Measurements from ENCODE around the gene KRCC1. TPM values are rescaled to one million over a fixed set of nuclear protein-coding genes. Genes with fewer than 3 reads are reported as not detected.
"Not testable (repeated sequence)": the region's sequence is repeated elsewhere in the genome, so short reads cannot be mapped to it uniquely, and the experiment has no call there.

KRCC1 gene
- total RNA-seq, 3 donors from 2014 or later, result 37.2 to 41.5 (median 40.7) TPM

DNA sequence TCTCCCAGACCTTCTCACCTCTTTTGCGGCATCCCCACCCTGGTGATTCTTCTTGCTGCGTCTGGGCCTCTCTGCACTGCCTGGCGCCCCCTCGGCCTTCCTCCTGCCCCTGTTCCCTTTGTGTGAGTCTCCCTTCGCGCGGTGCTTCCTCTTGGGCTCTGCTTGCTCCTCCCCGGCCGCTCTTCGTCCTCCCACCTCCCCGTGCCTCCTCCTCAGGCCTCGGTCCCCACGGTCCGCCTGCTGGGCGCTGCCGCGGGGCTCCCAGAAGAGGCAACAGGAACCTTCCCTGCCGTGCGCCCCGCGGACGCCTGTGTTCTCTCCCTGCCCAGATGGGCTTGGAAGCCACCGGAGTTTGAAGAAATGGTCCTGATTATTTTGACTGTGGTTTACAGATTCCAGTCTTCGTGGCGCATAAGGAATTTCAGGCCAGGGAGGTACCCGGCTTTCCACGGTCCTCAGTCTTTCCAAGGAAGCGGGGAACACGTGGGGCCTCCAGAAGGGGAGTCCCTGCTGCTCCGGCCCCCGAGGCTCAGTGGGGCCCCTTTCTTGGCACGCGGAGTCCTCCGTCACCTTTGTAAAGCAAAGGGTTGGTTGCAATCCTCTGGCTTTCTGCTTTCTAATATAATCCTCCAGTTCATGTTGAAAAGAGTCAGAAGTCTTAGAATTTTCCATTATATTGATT lies 52.4 kb downstream of the KRCC1 start:
- TF ChIP-seq, protein P1, sequence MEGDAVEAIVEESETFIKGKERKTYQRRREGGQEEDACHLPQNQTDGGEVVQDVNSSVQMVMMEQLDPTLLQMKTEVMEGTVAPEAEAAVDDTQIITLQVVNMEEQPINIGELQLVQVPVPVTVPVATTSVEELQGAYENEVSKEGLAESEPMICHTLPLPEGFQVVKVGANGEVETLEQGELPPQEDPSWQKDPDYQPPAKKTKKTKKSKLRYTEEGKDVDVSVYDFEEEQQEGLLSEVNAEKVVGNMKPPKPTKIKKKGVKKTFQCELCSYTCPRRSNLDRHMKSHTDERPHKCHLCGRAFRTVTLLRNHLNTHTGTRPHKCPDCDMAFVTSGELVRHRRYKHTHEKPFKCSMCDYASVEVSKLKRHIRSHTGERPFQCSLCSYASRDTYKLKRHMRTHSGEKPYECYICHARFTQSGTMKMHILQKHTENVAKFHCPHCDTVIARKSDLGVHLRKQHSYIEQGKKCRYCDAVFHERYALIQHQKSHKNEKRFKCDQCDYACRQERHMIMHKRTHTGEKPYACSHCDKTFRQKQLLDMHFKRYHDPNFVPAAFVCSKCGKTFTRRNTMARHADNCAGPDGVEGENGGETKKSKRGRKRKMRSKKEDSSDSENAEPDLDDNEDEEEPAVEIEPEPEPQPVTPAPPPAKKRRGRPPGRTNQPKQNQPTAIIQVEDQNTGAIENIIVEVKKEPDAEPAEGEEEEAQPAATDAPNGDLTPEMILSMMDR (IDR thresholded peaks at IDR 0.05), result no peak
- no peaks in the 10 kb centered on the region for H3K4me1 ChIP-seq (ENCODE audit: low read depth)
- DNase-seq, result no peak
- H3K9me3 ChIP-seq, result no peaks in the 10 kb centered on the region
- no peak for ATAC-seq
- H3K36me3 ChIP-seq (ENCODE audit: low read depth), result no peaks in the 10 kb centered on the region
- intact Hi-C loops (cut with DNase I, micrococcal nuclease), result no loop called here
- H3K4me3 ChIP-seq, result no peak overlapping the region

- no peak for ATAC-seq
- H3K9me3 ChIP-seq, result no peaks in the 10 kb centered on the region
- intact Hi-C loops (cut with DNase I, micrococcal nuclease), result no loop called here
- no peak overlapping the region for H3K4me3 ChIP-seq
- no peak for DNase-seq
- H3K4me1 ChIP-seq (ENCODE audit: low read depth), result no peaks in the 10 kb centered on the region
- TF ChIP-seq, protein P1 (IDR thresholded peaks at IDR 0.05), result no peak
- H3K36me3 ChIP-seq (ENCODE audit: low read depth), result no peaks in the 10 kb centered on the region
Observed at GRCh38 chr2:88002359-88002707, 53.2 kb downstream of the KRCC1 start.

- intact Hi-C loops (cut with DNase I, micrococcal nuclease); H3K36me3 ChIP-seq (ENCODE audit: low read depth); ATAC-seq: not testable (repeated sequence)
Observed at GRCh38 chr2:88000474-88000873, 55.1 kb downstream of the KRCC1 start.

GRCh38 chr2:87996570-87996969 lies 59.0 kb downstream of the KRCC1 start:
- Histone ChIP-seq H3K36me3 (ENCODE audit: low read depth) (no peaks in the 10 kb centered on the region), H3K4me1 (ENCODE audit: low read depth) (no peaks in the 10 kb centered on the region), H3K9me3 (no peaks in the 10 kb centered on the region), H3K4me3 (no peak overlapping the region)
- intact Hi-C loops (cut with DNase I, micrococcal nuclease), result no loop called here
- TF ChIP-seq, protein P1 (IDR thresholded peaks at IDR 0.05), result no peak
- ATAC-seq (no peak), DNase-seq (no peak)

More at GRCh38 chr2:88000474-88000873, 55.1 kb downstream of the KRCC1 start:
- not testable (repeated sequence) for H3K4me3 ChIP-seq; H3K9me3 ChIP-seq; DNase-seq; H3K4me1 ChIP-seq (ENCODE audit: low read depth)

DNA sequence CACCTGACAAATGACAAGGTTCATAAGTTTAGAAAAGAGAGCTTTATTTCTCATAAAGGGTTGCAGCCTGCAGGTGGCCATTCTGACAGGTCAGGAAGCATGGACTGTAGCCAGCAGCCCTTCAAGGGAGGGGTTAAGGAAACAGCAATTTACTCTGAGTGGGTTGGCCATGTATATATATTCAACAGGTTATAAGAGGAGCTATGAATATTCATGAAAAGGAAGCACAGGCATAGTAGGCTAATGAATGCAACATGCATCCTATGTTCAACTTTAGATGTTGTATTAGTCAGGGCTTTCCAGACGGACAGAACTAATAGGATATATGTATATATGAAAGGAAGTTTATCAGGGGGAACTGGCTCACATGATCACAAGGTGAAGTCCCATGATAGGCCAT lies 59.8 kb downstream of the KRCC1 start:
- intact Hi-C loops (cut with DNase I, micrococcal nuclease), result no loop called here
- ATAC-seq, result no peak

DNA sequence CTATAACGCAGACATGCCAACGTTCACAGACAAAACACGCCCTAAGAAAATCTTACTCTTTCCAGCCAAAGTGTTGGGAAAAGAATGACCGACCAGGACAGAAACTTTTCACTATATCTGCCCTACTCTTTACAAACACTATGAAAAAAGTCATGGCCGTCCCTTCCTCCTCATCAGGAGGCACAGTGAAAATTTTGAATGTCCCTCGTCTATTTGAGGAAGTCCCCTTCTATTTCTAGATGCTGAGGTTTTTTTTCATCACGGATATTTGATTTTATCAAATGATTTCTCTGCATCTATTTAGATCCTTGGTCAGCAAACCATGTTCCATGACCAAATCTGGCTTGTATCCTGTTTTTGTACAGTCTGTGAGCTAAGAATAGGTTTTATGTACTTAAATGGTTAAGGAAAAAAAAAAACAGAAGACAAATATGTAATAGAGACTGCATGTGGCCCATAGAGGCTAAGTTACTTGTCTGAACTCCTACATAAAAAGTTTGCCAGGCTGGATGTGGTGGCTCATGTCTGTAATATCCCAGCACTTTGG lies 61.2 kb downstream of the KRCC1 start:
- ATAC-seq; intact Hi-C loops (cut with DNase I, micrococcal nuclease); H3K9me3 ChIP-seq: not testable (repeated sequence)

More for the DNA sequence above, 59.8 kb downstream of the KRCC1 start:
- H3K4me1 ChIP-seq (ENCODE audit: low read depth), result no peaks in the 10 kb centered on the region
- DNase-seq, result no peak
- no peaks in the 10 kb centered on the region for H3K36me3 ChIP-seq (ENCODE audit: low read depth)
- H3K9me3 ChIP-seq, result no peaks in the 10 kb centered on the region
- H3K4me3 ChIP-seq, result no peak overlapping the region
- TF ChIP-seq, protein P1 (IDR thresholded peaks at IDR 0.05), result no peak

GRCh38 chr2:87992569-87992968 lies 63.0 kb downstream of the KRCC1 start:
- intact Hi-C loops (cut with DNase I, micrococcal nuclease); H3K4me3 ChIP-seq; H3K4me1 ChIP-seq (ENCODE audit: low read depth); H3K36me3 ChIP-seq (ENCODE audit: low read depth); ATAC-seq; DNase-seq; H3K9me3 ChIP-seq: not testable (repeated sequence)

More for the DNA sequence above, 61.2 kb downstream of the KRCC1 start:
- not testable (repeated sequence) for DNase-seq; H3K36me3 ChIP-seq (ENCODE audit: low read depth); H3K4me3 ChIP-seq; H3K4me1 ChIP-seq (ENCODE audit: low read depth)

DNA sequence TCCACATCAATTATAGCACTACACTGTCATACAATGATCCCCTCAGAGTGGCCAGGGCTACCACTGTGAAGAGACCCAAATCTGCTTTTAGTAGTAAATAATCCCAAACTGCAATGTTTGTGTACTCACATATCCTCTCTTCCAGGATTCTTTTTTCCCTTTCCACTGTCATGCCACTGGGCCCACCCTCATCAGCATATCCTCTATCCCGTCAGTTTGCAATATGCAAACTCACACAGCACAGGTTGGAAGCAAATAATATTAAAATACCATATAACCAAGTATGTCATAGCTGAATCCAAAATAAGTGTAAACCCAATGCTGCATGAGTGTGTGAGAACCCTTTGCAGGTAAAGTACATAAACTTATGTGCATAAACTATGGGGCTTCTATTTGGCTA lies 68.1 kb downstream of the KRCC1 start:
- intact Hi-C loops (cut with DNase I, micrococcal nuclease); H3K36me3 ChIP-seq (ENCODE audit: low read depth); H3K9me3 ChIP-seq; ATAC-seq; H3K4me3 ChIP-seq; DNase-seq; H3K4me1 ChIP-seq (ENCODE audit: low read depth): not testable (repeated sequence)

DNA sequence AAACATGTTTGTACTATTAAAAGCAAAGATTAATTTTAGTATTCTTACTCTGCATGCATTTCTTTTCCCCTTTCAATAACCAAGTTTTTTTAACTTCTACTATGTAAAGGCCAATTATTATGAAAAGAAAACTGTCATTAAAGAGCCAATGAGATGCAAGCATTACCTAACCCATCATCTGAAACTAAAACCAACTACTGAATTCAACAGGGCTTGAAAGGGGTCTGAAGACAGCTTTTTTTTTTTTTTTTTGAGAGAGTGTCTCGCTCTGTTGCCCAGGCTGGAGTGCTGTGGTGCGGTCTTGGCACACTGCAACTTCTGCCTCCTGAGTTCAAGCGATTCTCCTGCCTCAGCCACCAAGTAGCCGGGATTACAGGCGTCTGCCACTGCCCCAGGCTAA lies 69.7 kb downstream of the KRCC1 start:
- DNase-seq; H3K9me3 ChIP-seq; intact Hi-C loops (cut with DNase I, micrococcal nuclease); H3K36me3 ChIP-seq (ENCODE audit: low read depth); ATAC-seq; H3K4me1 ChIP-seq (ENCODE audit: low read depth); H3K4me3 ChIP-seq: not testable (repeated sequence)

DNA sequence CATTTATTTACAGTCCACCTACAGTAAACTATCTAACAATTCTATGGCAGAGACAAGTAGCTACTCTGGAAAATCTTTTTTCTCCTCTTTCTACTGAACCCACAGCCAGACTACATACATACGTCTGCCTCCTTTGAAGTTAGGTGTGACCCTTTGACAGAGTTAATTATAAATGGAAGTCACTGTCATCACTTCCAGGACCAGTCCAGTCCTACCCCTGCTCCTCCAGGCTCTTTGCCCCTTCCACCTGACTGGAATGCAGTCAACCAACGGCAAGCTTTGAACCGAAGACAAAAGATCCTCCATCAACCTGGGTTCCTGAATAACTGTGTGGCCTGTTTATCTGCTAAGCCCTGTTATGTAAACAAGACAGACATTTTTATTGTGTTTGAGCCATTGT lies 74.4 kb downstream of the KRCC1 start:
- DNase-seq; ATAC-seq; intact Hi-C loops (cut with DNase I, micrococcal nuclease); H3K4me3 ChIP-seq; H3K4me1 ChIP-seq (ENCODE audit: low read depth); H3K9me3 ChIP-seq; H3K36me3 ChIP-seq (ENCODE audit: low read depth): not testable (repeated sequence)
